ENCODE measurements around the gene WFIKKN2. TPM values are rescaled to one million over a fixed set of nuclear protein-coding genes. Genes with fewer than 3 reads are reported as not detected.

Gene WFIKKN2
- total and polyA plus RNA-seq, 2 of the 4 experiments (the other 2 are of a cell fraction) = 0.02 TPM; not detected in 1

DNA sequence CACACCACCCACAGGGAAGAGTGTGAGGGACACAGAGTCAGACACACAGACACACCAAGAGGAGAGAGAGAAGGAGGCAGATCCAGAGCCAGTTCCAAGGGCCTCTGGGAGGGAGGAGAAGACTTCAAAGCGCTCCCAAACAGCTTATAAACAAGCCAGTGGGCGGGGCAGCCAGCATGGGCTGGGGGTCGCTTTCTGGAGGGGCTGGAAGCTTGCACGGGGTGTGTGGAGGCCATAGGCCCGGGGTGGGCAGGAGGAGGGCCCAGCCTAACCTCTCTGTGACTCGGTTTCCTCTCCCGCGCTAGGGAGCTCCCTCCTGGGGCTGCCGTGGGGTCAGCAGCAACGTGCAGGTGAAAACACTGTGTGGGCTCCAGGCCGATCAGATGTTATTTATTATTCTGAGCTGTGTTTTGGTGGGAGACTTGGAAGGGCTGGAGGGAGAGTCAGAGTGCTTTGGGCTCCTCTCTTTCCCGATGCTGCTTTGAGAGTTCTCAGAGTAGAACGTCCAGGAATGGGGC lies 2.5 kb upstream of the WFIKKN2 start:
- Histone ChIP-seq H4K5ac (ENCODE audit: low read depth, low read length) (no peak overlapping the region), H2BK5ac (ENCODE audit: low read depth, low read length, poor library complexity, severe bottlenecking) (no peak overlapping the region), H4K91ac (ENCODE audit: insufficient read depth, low read depth, low read length) (no peak overlapping the region), H2BK120ac (ENCODE audit: low read depth, low read length) (no peak overlapping the region), H2AK9ac (replicated peaks; ENCODE audit: low read depth, low read length, poor library complexity) (no peak overlapping the region), H2AK5ac (ENCODE audit: low read depth, low read length) (no peak overlapping the region), H3K9me3 (ENCODE audit: control insufficient read depth, insufficient read depth, low read length) (no peaks in the 10 kb centered on the region), H4K8ac (ENCODE audit: low read depth in 2 of 2, low read length in 2 of 2) (no peak overlapping the region), H4K20me1 (ENCODE audit: insufficient read depth, low read length) (no peaks in the 10 kb centered on the region; the same call in 1 of the 2 replicates), H3K9me1 (ENCODE audit: insufficient read depth, low read length) (no peaks in the 10 kb centered on the region), H3K9ac (ENCODE audit: low read depth, low read length) (no peak overlapping the region), H2BK15ac (ENCODE audit: low read depth, low read length) (no peak overlapping the region), H3K4me1 (ENCODE audit: control insufficient read depth, insufficient read depth, low read length) (peaks cover 4% of the 10 kb centered on the region; the same call in 1 of the 2 replicates), H3K14ac (replicated peaks; ENCODE audit: low read depth, low read length) (no peak overlapping the region), H3K4ac (ENCODE audit: low read depth, low read length) (no peak overlapping the region), H3K4me2 (ENCODE audit: low read depth, low read length) (no peak overlapping the region), H3K79me1 (ENCODE audit: low read depth in 1 of 2, low read length in 2 of 2) (no peaks in the 10 kb centered on the region), H3K36me3 (ENCODE audit: control insufficient read depth, insufficient read depth, low read length) (no peaks in the 10 kb centered on the region), H3K23ac (ENCODE audit: low read depth, low read length) (no peak overlapping the region), H3K27me3 (ENCODE audit: control insufficient read depth, insufficient read depth, low read length) (peaks cover 8% of the 10 kb centered on the region; the same call in 1 of the 2 replicates), H3K4me3 (ENCODE audit: insufficient read depth, low read depth, low read length) (no peak overlapping the region), H3K18ac (ENCODE audit: low read depth, low read length) (no peak overlapping the region), H3K27ac (ENCODE audit: insufficient read depth, low read length) (no peak overlapping the region), H3K56ac (ENCODE audit: extremely low read depth, insufficient read depth, low read length) (no peak overlapping the region), H2AFZ (replicated peaks; ENCODE audit: low read length, poor library complexity) (no peak overlapping the region), H2BK20ac (ENCODE audit: low read depth, low read length) (no peak overlapping the region)
- DNase-seq = no peak
- POLR2A ChIA-PET (ENCODE audit: unreplicated experiment) = no interaction called here
- CTCF ChIA-PET = no interaction called here
- intact Hi-C loops (cut with micrococcal nuclease) (no loop called here), dilution Hi-C loops (cut with HindIII; ENCODE audit: low sequenced_read_pairs, unreplicated experiment) (no loop called here), in situ Hi-C loops (cut with MboI; ENCODE audit: low sequenced_read_pairs) (no loop called here)
- 51% methylated on average over 6 of the region's 13 CpGs; no CpG with 5 or more reads in 1 of the 2 experiments for WGBS, 2 experiments (ENCODE audit: extremely low coverage in 2 of 2, insufficient read length in 1 of 2)
- TF ChIP-seq NFE2L2 (IDR thresholded peaks at IDR 0.05; ENCODE audit: low read depth, low read length) (no peak), MAFK (IDR thresholded peaks at IDR 0.05; ENCODE audit: low read depth, low read length) (no peak), RAD21 (IDR thresholded peaks at IDR 0.05; ENCODE audit: low read length) (no peak), CEBPB (IDR thresholded peaks at IDR 0.05; ENCODE audit: low read depth, low read length) (no peak), FOS (IDR thresholded peaks at IDR 0.05; ENCODE audit: low read depth, low read length) (no peak), BHLHE40 (IDR thresholded peaks at IDR 0.05; ENCODE audit: low read depth, low read length) (no peak), CHD1 (IDR thresholded peaks at IDR 0.05; ENCODE audit: low read depth, low read length) (no peak), POLR2A (IDR thresholded peaks at IDR 0.05; ENCODE audit: low read depth, low read length) (no peak), SMC3 (IDR thresholded peaks at IDR 0.05; ENCODE audit: low read depth, low read length) (no peak)
- TF ChIP-seq, protein P1, sequence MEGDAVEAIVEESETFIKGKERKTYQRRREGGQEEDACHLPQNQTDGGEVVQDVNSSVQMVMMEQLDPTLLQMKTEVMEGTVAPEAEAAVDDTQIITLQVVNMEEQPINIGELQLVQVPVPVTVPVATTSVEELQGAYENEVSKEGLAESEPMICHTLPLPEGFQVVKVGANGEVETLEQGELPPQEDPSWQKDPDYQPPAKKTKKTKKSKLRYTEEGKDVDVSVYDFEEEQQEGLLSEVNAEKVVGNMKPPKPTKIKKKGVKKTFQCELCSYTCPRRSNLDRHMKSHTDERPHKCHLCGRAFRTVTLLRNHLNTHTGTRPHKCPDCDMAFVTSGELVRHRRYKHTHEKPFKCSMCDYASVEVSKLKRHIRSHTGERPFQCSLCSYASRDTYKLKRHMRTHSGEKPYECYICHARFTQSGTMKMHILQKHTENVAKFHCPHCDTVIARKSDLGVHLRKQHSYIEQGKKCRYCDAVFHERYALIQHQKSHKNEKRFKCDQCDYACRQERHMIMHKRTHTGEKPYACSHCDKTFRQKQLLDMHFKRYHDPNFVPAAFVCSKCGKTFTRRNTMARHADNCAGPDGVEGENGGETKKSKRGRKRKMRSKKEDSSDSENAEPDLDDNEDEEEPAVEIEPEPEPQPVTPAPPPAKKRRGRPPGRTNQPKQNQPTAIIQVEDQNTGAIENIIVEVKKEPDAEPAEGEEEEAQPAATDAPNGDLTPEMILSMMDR (conservative IDR thresholded peaks at IDR 0.05; ENCODE audit: low read depth, low read length) = no peak
- ATAC-seq (ENCODE audit: low read depth) = no peak
- BruUV-seq (replicated peaks) = no TSS peak

Data from IMR-90 (cell line).